Mucosa of rectum (tissue), 2 donors: ENCODE results near the gene KIF26B.

Experiments
- H3K27ac ChIP-seq, 2 donors: one replicate each; pipeline ENCODE4 v1.7.0; 2013; ENCODE audit warnings: inconsistent platforms in 2 of 2, low read depth in 2 of 2, low read length in 2 of 2
- H3K27me3 ChIP-seq, 2 donors: one replicate each; pipeline ENCODE4 v1.7.0; 2013; ENCODE audit warnings: low read length in 2 of 2; ENCODE audit not compliant: control insufficient read depth in 2 of 2, insufficient read depth in 2 of 2
- H3K36me3 ChIP-seq, 2 donors: one replicate each; pipeline ENCODE4 v1.7.0; 2013; ENCODE audit warnings: low read length in 2 of 2; ENCODE audit not compliant: control insufficient read depth in 2 of 2, insufficient read depth in 2 of 2
- H3K4me1 ChIP-seq, 2 donors: one replicate each; pipeline ENCODE4 v1.7.0; 2013; ENCODE audit warnings: low read length in 2 of 2, mild to moderate bottlenecking in 1 of 2; ENCODE audit not compliant: control insufficient read depth in 2 of 2, insufficient read depth in 2 of 2
- H3K4me3 ChIP-seq, 2 donors: one replicate each; pipeline ENCODE4 v1.7.0; 2013; ENCODE audit warnings: low read length in 2 of 2
- H3K9ac ChIP-seq, 2 donors: one replicate each; pipeline ENCODE4 v1.7.0; 2013; ENCODE audit warnings: low read length in 2 of 2, low read depth in 1 of 2, mild to moderate bottlenecking in 1 of 2
- H3K9me3 ChIP-seq, 2 donors: one replicate each; pipeline ENCODE4 v1.7.0; 2013; ENCODE audit warnings: low read length in 2 of 2; ENCODE audit not compliant: control insufficient read depth in 2 of 2
- donor health status: healthy.
- donor health status: Normal muscosa, but diverticular disease.

Gene KIF26B

DNA sequence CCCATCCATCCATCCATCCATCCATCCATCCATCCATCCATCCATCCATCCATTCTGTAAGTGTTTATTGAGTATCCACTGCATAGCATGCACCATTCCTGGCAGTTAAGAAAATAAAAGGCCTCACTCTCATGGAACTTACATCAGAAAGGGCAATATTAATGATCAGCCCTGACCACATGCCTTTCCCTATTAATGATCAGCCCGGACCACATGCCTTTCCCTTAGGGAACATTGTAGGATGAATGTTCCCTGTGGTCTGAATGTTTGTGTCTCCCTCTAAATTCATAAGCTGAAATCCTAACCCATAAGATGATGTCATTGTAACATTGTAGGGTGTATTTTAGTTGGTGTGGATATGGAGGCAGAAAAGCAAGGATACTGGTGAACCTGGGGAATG, 365.8 kb downstream of the KIF26B start:
- Histone ChIP-seq H3K36me3 (no peaks in the 10 kb centered on the region), H3K4me1 (no peaks in the 10 kb centered on the region), H3K9ac (no peak overlapping the region), H3K9me3 (no peaks in the 10 kb centered on the region), H3K27me3 (no peaks in the 10 kb centered on the region), H3K4me3 (no peak overlapping the region), H3K27ac (no peak overlapping the region)

DNA sequence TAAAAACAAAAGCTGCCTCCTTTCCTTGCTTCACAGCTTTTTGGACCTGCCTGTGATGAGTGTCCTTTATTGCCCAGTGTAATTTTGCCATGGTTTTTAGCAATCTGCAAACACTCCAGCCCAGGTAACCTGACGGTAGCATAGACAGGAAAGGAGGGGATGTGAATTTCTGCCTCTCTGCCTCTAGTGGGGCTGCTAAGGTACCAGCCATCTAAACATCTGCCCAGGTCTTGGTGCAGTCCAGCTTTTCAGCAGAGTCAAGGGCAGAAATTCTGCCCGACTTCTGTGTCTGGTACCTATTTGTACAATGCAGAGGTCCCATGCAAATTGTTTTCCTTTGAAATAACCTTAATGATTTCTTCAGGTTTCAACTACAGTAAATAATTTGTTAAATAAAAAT, 371.4 kb downstream of the KIF26B start:
- no peak overlapping the region for H3K27ac ChIP-seq
- no peak overlapping the region for H3K9ac ChIP-seq
- H3K4me1 ChIP-seq = no peaks in the 10 kb centered on the region
- H3K9me3 ChIP-seq = no peaks in the 10 kb centered on the region
- no peaks in the 10 kb centered on the region for H3K36me3 ChIP-seq
- H3K27me3 ChIP-seq = no peaks in the 10 kb centered on the region
- H3K4me3 ChIP-seq = no peak overlapping the region

DNA sequence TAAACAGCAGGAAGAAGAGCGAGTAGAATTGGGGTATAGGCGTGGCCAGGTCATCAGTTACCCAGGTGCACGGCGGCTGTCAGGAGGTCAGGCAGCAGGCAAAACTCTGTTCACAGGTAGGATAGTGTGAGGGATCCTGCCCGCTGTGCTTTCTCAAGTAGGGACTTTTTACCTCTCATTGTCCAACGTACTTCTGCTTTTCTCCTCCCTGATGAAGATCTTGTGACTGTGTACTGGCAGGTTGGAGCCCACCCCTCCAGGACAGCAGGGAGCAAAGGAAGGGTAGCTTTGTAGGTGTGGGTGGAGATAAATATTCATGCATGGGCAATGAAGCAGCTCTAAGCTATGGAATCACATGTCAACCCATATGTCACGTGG, 373.5 kb downstream of the KIF26B start:
- Histone ChIP-seq H3K36me3 (no peaks in the 10 kb centered on the region), H3K27ac (no peak overlapping the region), H3K4me3 (no peak overlapping the region), H3K9ac (no peak overlapping the region), H3K9me3 (no peaks in the 10 kb centered on the region), H3K27me3 (no peaks in the 10 kb centered on the region), H3K4me1 (no peaks in the 10 kb centered on the region)

DNA sequence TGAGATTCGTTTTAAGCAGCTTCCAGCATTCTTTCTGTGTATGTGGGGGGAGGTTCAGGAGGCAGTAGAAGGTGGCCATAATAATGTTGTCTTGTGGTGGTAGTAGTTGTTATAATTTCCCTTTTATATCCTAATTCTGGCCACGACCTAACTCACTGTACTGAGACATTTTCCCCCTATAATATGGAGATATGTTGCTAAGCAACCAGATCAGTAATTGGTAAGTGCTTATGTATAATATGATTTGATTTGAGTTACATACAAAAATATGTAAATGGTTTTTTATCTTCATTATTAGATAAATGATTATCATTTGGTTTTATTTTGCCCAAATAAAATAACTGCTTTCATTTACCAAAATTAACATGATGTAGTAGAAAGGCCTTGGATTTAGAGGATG, 376.2 kb downstream of the KIF26B start:
- no peak overlapping the region for H3K4me3 ChIP-seq
- H3K27me3 ChIP-seq = no peaks in the 10 kb centered on the region
- no peaks in the 10 kb centered on the region for H3K4me1 ChIP-seq
- H3K9ac ChIP-seq = no peak overlapping the region
- no peaks in the 10 kb centered on the region for H3K36me3 ChIP-seq
- no peaks in the 10 kb centered on the region for H3K9me3 ChIP-seq
- H3K27ac ChIP-seq = no peak overlapping the region

DNA sequence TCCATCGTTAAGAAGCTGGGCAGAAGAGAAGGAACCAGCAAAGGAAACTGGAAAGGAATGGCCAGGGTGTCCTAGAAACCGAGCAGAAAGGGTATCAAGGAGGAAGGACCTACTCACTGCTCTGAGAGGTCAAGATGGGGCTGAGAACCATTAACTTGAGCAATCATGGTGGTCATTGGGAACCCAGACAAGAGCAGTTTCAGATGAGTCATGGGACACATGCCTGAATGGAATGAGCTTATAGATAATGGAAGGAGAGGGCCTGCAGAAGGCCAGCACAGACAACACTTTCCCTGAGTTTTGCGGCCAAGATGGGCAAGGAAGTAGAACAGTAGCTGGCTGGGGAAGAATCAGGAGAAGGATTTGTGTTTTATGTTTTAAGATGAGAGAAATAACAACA, 383.2 kb downstream of the KIF26B start:
- Histone ChIP-seq H3K27me3 (no peaks in the 10 kb centered on the region), H3K9ac (no peak overlapping the region), H3K4me3 (no peak overlapping the region), H3K9me3 (no peaks in the 10 kb centered on the region), H3K4me1 (no peaks in the 10 kb centered on the region), H3K36me3 (no peaks in the 10 kb centered on the region), H3K27ac (no peak overlapping the region)

DNA sequence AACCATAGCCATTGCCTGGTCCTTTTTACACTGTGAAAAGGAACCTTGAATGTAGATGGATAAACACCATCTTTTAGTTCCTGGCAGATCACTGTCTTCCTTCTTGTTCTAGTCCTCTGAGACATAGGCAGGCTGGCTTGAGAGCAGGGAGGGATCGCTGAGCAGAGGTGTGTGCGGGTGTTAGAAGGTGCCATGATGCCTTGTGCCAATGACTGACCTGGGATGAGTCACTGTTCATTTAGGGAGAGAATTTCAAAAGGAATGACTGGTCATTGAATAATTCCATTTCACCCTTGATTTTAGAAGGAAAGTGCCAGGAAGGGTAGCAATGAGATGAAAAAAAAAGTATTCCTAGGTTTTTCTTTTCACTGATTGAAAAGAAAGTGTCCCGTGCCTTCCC, 383.9 kb downstream of the KIF26B start:
- no peaks in the 10 kb centered on the region for H3K9me3 ChIP-seq
- no peaks in the 10 kb centered on the region for H3K27me3 ChIP-seq
- no peaks in the 10 kb centered on the region for H3K36me3 ChIP-seq
- no peaks in the 10 kb centered on the region for H3K4me1 ChIP-seq
- no peak overlapping the region for H3K27ac ChIP-seq
- H3K4me3 ChIP-seq = no peak overlapping the region
- no peak overlapping the region for H3K9ac ChIP-seq

DNA sequence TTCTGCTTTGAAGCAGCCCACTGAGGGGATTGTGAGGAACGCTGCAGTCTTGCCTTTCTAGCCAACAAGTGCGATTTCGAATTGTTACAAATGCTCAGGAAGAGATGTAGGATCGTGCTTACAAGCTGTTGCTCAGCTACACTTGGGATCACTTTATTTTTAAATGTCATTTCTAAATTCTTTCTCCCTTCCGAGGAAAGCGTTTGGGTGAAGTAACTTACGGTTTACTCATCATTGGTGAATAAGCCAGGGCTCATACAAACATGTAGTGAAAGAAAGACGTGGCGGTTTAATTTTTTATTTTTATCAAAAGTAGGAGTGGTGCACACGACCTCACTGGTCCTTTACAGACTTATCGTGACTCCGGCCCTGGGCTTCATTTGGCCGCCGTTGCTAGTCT, 386.6 kb downstream of the KIF26B start:
- Histone ChIP-seq H3K4me1 (no peaks in the 10 kb centered on the region), H3K27me3 (no peaks in the 10 kb centered on the region), H3K36me3 (no peaks in the 10 kb centered on the region), H3K9ac (no peak overlapping the region), H3K27ac (no peak overlapping the region), H3K4me3 (no peak overlapping the region), H3K9me3 (no peaks in the 10 kb centered on the region)

DNA sequence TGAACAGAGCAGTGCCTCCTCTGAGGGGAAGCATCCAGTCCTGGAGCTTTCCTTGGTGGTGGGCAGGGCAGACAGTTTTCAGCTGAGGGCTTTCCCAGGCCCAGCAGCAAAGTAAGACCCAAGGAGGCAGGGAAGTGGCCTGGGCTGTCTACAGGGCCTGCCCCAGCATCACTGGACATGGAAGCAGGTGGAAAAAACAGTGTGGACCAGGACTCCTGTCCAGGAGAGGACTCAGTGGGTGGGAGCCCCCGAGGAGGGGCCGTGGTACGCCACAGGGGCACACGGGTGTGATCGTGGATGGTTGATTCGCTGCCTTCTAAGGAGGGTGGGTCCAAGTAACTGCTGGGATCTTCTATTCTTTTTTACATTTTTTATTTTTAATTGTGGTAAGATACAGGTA, 387.6 kb downstream of the KIF26B start:
- Histone ChIP-seq H3K9me3 (no peaks in the 10 kb centered on the region), H3K4me3 (no peak overlapping the region), H3K27me3 (no peaks in the 10 kb centered on the region), H3K27ac (no peak overlapping the region), H3K4me1 (no peaks in the 10 kb centered on the region), H3K9ac (no peak overlapping the region), H3K36me3 (no peaks in the 10 kb centered on the region)

DNA sequence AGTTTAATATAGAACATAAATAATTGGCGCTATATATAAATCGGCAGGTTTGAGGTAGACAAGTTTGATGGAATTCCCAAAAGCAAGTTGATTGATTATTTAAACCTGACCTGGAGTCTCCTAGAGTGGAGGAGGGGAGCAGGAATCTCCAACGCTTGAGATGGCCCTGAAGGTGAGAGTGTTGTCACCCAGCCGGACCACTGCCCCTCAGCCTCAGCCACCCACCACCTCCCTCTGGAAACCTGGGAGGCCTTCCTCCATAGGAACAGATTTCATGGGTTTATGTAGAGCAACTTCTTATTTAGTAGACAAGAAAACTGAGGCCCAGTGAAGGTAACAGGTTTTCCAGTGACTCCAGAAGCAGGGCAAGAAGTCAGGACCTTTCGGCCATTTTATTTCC, 389.5 kb downstream of the KIF26B start:
- Histone ChIP-seq H3K4me1 (no peaks in the 10 kb centered on the region), H3K9me3 (no peaks in the 10 kb centered on the region), H3K27me3 (no peaks in the 10 kb centered on the region), H3K9ac (no peak overlapping the region), H3K27ac (no peak overlapping the region), H3K36me3 (no peaks in the 10 kb centered on the region), H3K4me3 (no peak overlapping the region)

DNA sequence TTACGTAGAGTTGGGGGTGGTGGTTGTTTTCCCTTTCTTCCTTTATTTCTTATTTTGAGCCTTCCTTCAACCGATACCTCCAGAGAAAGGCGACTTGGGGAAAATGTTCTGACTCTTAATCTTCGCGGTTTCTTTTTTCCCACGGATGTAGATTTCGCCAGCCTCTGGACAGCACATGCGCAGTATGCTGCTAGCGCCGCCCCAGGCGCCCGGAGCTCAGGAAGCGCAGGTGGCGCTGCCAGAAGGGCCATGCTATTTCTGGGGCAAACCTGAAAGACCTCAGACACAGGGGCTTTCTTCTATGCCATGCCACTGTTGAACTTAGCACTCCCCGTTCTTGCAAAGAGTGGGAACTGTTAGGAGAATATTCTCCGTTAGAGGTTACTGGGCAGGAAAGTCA, 392.1 kb downstream of the KIF26B start:
- Histone ChIP-seq H3K9me3 (no peaks in the 10 kb centered on the region), H3K4me1 (no peaks in the 10 kb centered on the region), H3K36me3 (no peaks in the 10 kb centered on the region), H3K9ac (no peak overlapping the region), H3K27ac (no peak overlapping the region), H3K27me3 (no peaks in the 10 kb centered on the region), H3K4me3 (no peak overlapping the region)

DNA sequence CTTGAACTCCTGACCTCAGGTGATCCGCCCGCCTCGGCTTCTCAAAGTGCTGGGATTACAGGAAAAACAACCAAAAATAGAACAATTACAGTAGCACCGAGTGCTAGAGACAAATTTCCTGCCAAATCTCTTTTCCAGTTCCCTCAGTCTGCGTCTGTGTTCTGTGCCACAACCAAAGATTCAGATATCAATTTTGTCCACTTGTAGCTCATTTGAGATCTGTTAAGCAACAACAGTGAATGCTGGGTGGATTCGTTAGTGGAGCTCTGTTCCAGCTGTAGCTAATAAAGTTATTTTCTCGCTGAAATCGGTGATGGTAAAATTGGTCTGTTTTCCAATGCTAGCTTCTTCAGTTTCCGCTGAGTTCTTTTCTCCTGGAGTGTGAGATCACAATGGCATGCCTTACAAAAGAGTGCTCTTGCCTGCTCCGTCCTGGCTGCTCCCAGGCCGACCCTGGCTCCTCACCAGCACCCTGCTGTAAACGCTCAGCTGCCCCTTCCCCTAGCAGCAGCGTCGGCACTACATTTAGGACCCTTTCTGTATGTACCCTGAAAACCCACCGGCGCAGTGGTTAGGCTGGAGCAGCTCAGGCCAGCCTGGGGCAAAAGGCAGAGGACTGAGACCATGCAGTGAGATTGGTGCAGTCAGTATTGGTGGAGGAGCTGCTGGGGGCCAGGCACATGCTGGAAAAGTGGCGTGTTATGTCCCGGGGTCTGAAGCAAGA, 395.4 kb downstream of the KIF26B start:
- Histone ChIP-seq H3K36me3 (no peaks in the 10 kb centered on the region), H3K9me3 (no peaks in the 10 kb centered on the region), H3K27ac (no peak overlapping the region), H3K4me3 (no peak overlapping the region), H3K4me1 (no peaks in the 10 kb centered on the region), H3K27me3 (no peaks in the 10 kb centered on the region), H3K9ac (no peak overlapping the region)
